Effector memory CD4-positive, alpha-beta T cell (primary cell): ENCODE results near the gene GNAT1.

ENCODE experiments used
- DNase-seq, 3 donors: peaks; one replicate each; pipeline ENCODE4 v3.0.0-alpha.2; 2020
- H3K27ac ChIP-seq: 2 replicates; pipeline ENCODE4 v1.7.0; 2013; ENCODE audit warnings: mild to moderate bottlenecking, low read length, moderate library complexity; ENCODE audit not compliant: insufficient read depth, poor library complexity, severe bottlenecking
- H3K27me3 ChIP-seq: replicated peaks from 2 replicates; pipeline ENCODE4 v1.7.0; 2013; ENCODE audit warnings: mild to moderate bottlenecking, low read length; ENCODE audit not compliant: insufficient read depth, control insufficient read depth, poor library complexity, severe bottlenecking
- H3K36me3 ChIP-seq: 2 replicates; pipeline ENCODE4 v1.7.0; 2013; ENCODE audit warnings: mild to moderate bottlenecking, low read length, moderate library complexity; ENCODE audit not compliant: control insufficient read depth, insufficient read depth
- H3K4me1 ChIP-seq: 2 replicates; pipeline ENCODE4 v1.7.0; 2013; ENCODE audit warnings: low read length, mild to moderate bottlenecking; ENCODE audit not compliant: control insufficient read depth, insufficient read depth, poor library complexity, severe bottlenecking
- H3K4me3 ChIP-seq: 2 replicates; pipeline ENCODE4 v1.7.0; 2013; ENCODE audit warnings: low read length, low read depth, mild to moderate bottlenecking; ENCODE audit not compliant: insufficient read depth, poor library complexity, severe bottlenecking
- H3K9me3 ChIP-seq: 2 replicates; pipeline ENCODE4 v1.7.0; 2013; ENCODE audit warnings: mild to moderate bottlenecking, low read length, moderate library complexity; ENCODE audit not compliant: control insufficient read depth

GNAT1 gene

DNA sequence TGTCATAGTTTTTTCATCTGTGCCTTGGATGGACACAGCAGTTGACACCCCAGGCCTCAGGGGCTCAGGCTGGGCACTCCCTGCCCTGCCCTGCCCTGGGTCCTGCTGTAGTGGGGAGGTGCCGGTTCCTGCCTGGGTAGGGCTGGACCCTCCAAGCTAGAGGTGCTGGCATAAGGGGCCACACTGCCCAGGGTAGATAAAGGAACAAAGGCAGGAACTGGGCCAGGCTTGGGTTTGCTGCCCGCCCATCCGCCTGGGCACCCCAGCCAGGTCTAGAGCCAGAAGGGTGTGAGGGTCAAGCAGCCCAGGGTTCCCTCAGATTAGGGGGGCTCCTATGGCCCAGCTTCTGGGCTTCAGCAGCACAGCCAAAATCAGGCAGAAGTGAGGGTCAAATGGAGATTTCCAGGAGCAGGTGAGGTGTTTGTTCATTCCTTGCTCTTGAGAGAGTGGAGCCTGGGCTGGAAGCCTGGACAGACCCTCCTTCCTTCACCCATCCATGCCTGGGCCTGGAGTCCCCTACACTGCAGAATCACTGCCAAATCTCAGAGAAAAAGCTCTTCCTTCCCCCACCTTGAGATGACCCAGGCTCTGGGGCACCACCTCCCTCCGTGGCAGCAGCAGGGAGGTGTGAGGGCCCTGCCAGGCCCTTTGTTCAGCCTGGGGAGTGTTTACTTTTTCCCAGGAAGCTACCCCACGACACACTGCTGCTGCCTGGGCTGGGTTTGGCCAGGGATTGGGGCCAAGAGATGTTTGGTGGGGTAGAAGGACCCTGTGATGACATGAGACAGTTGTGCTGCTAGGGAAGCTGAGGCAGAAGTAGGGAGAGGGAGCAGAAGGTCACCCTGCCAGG lies 29.2 kb upstream of the GNAT1 start:
- Histone ChIP-seq H3K27me3 (peaks cover 2% of the 10 kb centered on the region), H3K4me3 (no peak overlapping the region), H3K36me3 (no peaks in the 10 kb centered on the region), H3K27ac (no peak overlapping the region), H3K9me3 (no peaks in the 10 kb centered on the region), H3K4me1 (no peaks in the 10 kb centered on the region)
- no peak for DNase-seq

DNA sequence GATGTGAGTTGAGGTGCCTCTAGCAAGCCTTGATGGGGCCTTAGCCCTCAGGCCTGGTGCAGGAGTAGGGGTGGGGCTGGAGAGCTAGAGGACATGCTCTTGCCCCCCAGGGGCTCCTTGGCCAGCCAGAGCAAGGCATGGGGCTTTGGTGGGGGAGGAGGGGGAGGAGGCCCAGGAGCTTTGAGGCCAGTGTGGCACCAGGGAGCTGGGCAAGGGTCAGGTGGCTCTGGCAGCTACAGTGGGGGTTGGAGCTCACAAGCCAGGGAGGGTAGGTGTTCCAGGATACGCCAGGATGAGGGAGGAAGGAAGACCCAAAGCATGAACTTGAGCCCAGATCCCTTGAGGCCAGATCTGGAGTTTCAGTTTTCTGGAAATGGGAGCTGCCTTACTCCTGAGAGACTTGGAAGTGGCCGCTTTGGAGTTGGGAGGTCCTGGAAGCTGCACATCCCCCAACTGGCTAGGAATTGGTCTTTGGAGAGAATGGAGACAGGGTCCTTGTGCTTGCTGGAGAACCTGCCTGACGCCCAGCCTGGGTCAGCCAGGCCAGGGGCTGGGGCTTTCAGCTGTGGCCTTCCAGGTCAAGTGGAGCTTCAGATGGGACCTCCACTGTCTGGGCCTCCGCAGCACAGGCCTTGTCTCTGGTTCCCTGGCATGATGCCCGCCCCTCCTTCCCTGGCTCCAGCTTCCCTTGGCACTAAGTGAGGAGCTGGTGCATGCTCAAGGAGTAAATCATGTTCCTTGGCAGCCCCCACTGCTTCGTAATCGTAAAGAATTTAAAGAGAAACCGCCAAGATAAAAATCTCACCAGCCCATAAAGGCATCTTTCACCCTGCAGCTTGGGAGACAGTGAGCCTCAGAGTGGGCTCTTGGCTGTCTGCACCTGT lies 27.6 kb upstream of the GNAT1 start:
- H3K9me3 ChIP-seq: no peaks in the 10 kb centered on the region
- no peaks in the 10 kb centered on the region for H3K4me1 ChIP-seq
- no peaks in the 10 kb centered on the region for H3K27me3 ChIP-seq
- no peak overlapping the region for H3K27ac ChIP-seq
- no peak for DNase-seq
- H3K4me3 ChIP-seq: no peak overlapping the region
- H3K36me3 ChIP-seq: no peaks in the 10 kb centered on the region

DNA sequence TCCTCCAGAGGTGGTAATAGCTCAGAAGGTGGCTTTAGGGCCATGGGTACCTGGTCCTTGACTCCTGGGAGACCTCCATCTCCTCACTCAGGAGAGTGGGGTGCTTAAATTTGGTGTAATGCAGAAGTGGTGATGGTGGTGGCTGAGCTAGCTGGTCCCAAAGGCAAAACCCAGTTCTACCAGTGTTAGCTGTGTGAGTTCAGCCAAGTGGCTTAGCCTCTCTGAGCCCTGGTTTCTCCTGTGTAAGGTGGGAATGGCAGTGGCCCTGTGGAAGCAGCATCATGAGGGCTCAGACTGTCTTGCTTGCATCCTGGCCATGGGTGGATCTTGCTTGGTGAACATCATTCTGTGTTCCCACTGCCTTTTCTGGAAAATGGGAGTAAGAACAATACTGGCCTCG lies 26.9 kb upstream of the GNAT1 start:
- Histone ChIP-seq H3K9me3 (no peaks in the 10 kb centered on the region), H3K27ac (no peak overlapping the region), H3K4me3 (no peak overlapping the region), H3K36me3 (no peaks in the 10 kb centered on the region), H3K27me3 (no peaks in the 10 kb centered on the region), H3K4me1 (no peaks in the 10 kb centered on the region)
- no peak for DNase-seq

DNA sequence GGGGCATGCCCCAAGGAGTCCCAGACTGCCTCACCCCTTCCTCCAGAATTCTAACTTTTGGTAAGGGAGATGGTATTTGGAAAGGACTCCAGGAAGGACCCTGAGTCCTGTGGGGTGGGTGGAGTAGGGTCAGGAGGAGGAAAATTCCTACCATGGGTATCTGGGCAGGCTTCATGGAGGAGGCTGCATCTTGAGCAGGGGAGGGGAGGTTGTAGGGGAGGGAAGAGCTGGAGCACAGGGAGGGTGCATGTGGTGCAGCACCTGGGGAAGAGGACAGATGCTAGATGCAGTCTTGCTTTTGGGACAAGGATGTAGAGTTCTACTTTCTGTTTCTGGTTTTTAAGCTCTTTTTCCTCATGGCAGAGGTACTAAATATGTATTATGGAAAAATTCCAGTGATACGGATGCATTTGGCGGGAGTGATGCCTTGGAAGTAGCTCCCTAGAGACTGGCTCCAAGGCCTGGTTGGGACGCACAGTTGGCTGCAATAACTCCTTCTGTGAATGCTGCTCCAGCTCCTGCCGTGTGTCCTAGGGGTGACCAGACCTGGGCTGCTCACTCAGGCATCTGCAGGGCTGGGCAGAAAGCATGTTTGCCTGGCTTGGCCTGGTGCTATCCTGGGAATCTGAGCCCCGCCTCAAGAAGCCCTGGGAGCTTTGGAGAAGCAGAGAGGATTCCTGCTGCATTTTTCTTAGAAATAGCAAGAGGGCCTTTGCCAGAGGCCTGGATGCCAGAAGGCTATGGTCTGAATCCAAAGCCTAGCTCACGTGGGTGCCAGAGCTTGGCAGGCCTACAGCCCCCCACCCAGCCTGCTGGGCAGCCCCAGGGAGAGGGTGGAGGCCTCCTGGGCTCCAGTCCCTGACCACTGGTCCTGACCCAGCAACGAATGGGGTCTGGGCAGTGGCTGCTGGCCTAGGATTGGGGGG lies 26.2 kb upstream of the GNAT1 start:
- DNase-seq: no peak
- no peak overlapping the region for H3K27ac ChIP-seq

DNA sequence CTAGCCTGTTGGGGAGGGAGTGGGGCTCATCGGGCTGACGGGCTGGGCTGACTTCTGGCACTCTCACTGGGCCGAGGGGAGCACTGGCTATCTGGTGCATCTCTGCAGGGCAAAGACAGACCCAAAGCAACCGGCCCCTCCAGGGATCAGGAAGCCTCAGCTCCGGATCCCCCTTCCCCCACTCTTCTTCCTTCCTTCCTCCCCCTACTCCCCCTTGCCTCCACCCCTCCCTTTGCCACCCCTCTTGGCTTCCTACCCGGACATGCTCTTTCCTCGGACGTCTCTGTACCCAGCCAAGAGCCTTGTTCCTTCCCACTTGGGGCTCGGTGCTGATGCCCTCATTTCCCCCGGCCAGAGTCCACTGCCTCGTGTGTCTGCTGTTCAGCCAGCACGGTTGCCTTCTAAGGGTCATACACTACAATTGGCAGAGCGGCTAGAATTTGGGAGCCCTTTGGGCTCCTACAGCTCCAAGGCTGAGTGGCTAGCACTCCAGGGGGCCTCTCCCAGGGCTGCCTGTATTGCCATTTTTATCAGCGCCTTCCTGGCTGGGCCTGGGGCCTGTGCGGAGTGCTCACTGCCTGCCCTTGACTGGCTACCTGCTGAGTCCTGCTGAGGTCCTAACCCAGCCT lies 25.4 kb upstream of the GNAT1 start:
- Histone ChIP-seq H3K27me3 (no peaks in the 10 kb centered on the region), H3K36me3 (no peaks in the 10 kb centered on the region), H3K9me3 (no peaks in the 10 kb centered on the region), H3K27ac (no peak overlapping the region), H3K4me3 (no peak overlapping the region), H3K4me1 (no peaks in the 10 kb centered on the region)
- DNase-seq: no peak

More for the DNA sequence above, 26.2 kb upstream of the GNAT1 start:
- H3K9me3 ChIP-seq: no peaks in the 10 kb centered on the region
- H3K4me1 ChIP-seq: no peaks in the 10 kb centered on the region
- H3K36me3 ChIP-seq: no peaks in the 10 kb centered on the region
- no peaks in the 10 kb centered on the region for H3K27me3 ChIP-seq
- no peak overlapping the region for H3K4me3 ChIP-seq

DNA sequence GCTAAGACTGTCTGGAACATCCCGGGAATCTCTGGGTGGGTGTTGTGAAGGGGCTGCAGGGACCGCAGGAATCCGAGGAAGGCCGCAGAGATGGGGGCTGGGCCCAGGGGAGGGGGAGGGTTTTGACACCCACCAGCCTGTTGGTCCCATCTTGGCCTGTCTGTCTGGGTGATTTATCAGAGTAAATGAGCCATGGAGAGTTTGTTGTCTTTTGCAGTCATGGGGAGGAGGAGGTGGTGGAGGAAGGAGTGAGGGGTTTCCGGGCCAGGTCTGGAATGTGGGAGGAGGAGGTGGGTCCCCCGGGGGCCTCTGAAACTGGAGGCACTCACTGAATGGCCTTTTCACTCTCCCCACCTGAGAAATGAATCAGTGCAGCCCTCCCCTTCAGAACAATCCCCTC lies 24.8 kb upstream of the GNAT1 start:
- Histone ChIP-seq H3K4me1 (no peaks in the 10 kb centered on the region), H3K27ac (no peak overlapping the region), H3K27me3 (no peaks in the 10 kb centered on the region), H3K9me3 (no peaks in the 10 kb centered on the region), H3K4me3 (no peak overlapping the region), H3K36me3 (no peaks in the 10 kb centered on the region)
- no peak for DNase-seq

DNA sequence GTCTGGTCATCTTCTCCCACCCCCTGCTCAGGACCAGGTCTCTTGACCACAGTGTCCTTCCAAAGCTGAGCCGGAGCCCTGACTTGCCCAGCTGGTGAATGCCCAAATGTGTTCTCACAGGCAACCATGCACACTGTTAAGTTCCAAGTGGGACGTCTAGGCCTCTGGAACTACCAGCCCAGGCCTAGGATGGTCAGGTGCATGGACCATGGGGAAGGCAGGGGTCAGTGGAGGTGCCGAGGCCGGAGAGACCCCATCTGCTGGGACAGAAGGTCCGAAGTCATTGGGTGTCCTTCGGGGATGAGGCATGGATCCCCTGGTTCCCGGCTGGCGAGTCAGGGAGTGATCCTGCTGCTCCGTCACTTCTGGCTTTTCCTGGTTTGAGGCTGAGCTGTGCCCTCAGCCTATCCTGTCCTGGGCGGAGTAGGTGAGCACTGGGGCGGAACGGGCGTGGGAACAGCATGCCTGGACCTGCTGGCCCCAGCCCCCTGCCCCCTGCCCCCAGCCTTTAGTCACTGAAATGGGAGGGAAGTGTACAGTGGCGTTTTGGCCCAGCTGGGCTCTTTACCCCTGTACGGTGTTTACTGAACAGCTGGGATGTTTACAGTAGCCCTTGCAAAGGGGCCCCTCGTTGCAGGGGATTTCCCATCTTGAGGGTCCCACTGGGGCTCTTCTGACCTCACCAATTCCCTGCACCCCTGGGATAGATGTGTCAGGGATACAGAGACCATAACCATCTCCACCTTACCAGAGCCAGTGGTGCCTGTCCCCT lies 24.2 kb upstream of the GNAT1 start:
- Histone ChIP-seq H3K27ac (no peak overlapping the region), H3K27me3 (no peaks in the 10 kb centered on the region), H3K9me3 (no peaks in the 10 kb centered on the region), H3K4me3 (no peak overlapping the region), H3K4me1 (no peaks in the 10 kb centered on the region), H3K36me3 (no peaks in the 10 kb centered on the region)
- no peak for DNase-seq

DNA sequence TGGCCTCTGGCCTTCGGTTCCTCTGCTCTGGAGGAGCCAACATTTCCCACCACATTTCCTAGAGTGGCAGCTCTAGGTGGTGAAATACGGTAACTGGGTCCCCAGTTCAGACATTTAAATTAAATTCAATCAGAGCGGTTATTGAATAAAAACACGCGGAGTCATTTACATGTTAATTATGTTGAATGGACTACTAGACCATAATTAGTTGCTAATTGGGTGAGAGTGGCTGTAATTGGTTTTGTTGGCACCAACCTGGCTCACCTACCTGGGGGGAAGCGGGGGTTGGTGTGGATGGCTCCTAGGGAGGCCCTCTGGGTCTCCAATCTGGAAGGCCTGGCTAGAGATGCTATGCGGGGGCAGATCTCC lies 23.6 kb upstream of the GNAT1 start:
- Histone ChIP-seq H3K9me3 (no peaks in the 10 kb centered on the region), H3K27me3 (no peaks in the 10 kb centered on the region), H3K27ac (no peak overlapping the region), H3K36me3 (no peaks in the 10 kb centered on the region), H3K4me3 (no peak overlapping the region), H3K4me1 (no peaks in the 10 kb centered on the region)
- no peak for DNase-seq

DNA sequence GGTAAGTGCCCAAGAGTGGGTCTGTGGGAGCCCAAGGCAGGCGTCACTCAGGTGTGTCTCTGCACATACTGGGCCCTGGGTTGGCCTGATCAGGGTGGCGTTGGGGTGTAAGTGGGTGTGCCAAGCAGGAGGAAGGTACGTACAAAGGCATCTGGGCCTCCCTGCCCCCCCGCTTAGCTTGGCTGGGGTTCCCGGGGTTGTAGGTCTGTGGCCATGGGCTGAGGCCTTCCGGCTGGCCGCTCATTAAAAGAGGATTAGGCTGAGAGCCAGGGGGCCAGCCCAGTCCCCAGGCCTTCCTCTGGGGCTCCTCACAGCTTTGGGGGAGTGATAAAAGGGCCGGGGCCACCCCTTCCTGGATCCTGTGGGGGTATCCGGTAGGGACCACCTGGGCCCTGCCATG lies 23.0 kb upstream of the GNAT1 start:
- Histone ChIP-seq H3K27ac (no peak overlapping the region), H3K4me1 (no peaks in the 10 kb centered on the region), H3K27me3 (no peaks in the 10 kb centered on the region), H3K4me3 (no peak overlapping the region), H3K36me3 (no peaks in the 10 kb centered on the region), H3K9me3 (no peaks in the 10 kb centered on the region)
- DNase-seq: no peak
